ENCODE data around the gene GPX2. TPM values are rescaled to one million over a fixed set of nuclear protein-coding genes. Genes with fewer than 3 reads are reported as not detected.

The GPX2 gene
- total RNA-seq, 1 donor from 2014 or later: not detected

- DNase-seq (ENCODE audit: low spot score): no peak
- intact Hi-C loops (cut with DNase I): no loop called here
Observed at GRCh38 chr14:64965356-64966000, 22.9 kb upstream of the GPX2 start.

- no peak for DNase-seq (ENCODE audit: low spot score)
- intact Hi-C loops (cut with DNase I): no loop called here
Observed at GRCh38 chr14:64963611-64964010, 21.1 kb upstream of the GPX2 start.

GRCh38 chr14:64960762-64961276 is 18.3 kb upstream of the GPX2 start:
- no peak for DNase-seq (ENCODE audit: low spot score)

GRCh38 chr14:64958743-64959142 is 16.2 kb upstream of the GPX2 start:
- intact Hi-C loops (cut with DNase I): no loop called here
- no peak for DNase-seq (ENCODE audit: low spot score)

More at GRCh38 chr14:64960762-64961276, 18.3 kb upstream of the GPX2 start:
- intact Hi-C loops (cut with DNase I): no loop called here

GRCh38 chr14:64958201-64958600 is 15.7 kb upstream of the GPX2 start:
- intact Hi-C loops (cut with DNase I): no loop called here
- peak; percentile 22 for DNase-seq (ENCODE audit: low spot score)

GRCh38 chr14:64956697-64957406 is 14.3 kb upstream of the GPX2 start:
- peak; percentile 19 for DNase-seq (ENCODE audit: low spot score)
- intact Hi-C loops (cut with DNase I): no loop called here

GRCh38 chr14:64955297-64955696 is 12.8 kb upstream of the GPX2 start:
- peak; percentile 66 for DNase-seq (ENCODE audit: low spot score)
- intact Hi-C loops (cut with DNase I): no loop called here

- peak; percentile 44 for DNase-seq (ENCODE audit: low spot score)
- intact Hi-C loops (cut with DNase I): no loop called here
Observed at GRCh38 chr14:64954491-64955240, 12.1 kb upstream of the GPX2 start.

- intact Hi-C loops (cut with DNase I): no loop called here
Observed at GRCh38 chr14:64953661-64954060, 11.1 kb upstream of the GPX2 start.

GRCh38 chr14:64953310-64953654 is 10.7 kb upstream of the GPX2 start:
- intact Hi-C loops (cut with DNase I): no loop called here
- peak; percentile 70 for DNase-seq (ENCODE audit: low spot score)

More at GRCh38 chr14:64953661-64954060, 11.1 kb upstream of the GPX2 start:
- DNase-seq (ENCODE audit: low spot score): peak; percentile 53

- DNase-seq (ENCODE audit: low spot score): peak; percentile 54
- intact Hi-C loops (cut with DNase I): no loop called here
Observed at GRCh38 chr14:64952598-64953309, 10.2 kb upstream of the GPX2 start.

GRCh38 chr14:64951724-64952123 is 9.2 kb upstream of the GPX2 start:
- intact Hi-C loops (cut with DNase I): no loop called here
- DNase-seq (ENCODE audit: low spot score): peak; percentile 70

GRCh38 chr14:64951291-64951690 is 8.7 kb upstream of the GPX2 start:
- intact Hi-C loops (cut with DNase I): no loop called here
- no peak for DNase-seq (ENCODE audit: low spot score)

GRCh38 chr14:64950889-64951288 is 8.3 kb upstream of the GPX2 start:
- intact Hi-C loops (cut with DNase I): no loop called here
- peak; percentile 88 for DNase-seq (ENCODE audit: low spot score)

- peak; percentile 54 for DNase-seq (ENCODE audit: low spot score)
- intact Hi-C loops (cut with DNase I): no loop called here
Observed at GRCh38 chr14:64948612-64949210, 6.2 kb upstream of the GPX2 start.

- DNase-seq (ENCODE audit: low spot score): peak; percentile 84
Observed at GRCh38 chr14:64947710-64948611, 5.4 kb upstream of the GPX2 start.

GRCh38 chr14:64946310-64947045 is 3.9 kb upstream of the GPX2 start:
- intact Hi-C loops (cut with DNase I): no loop called here
- DNase-seq (ENCODE audit: low spot score): peak; percentile 57

More at GRCh38 chr14:64947710-64948611, 5.4 kb upstream of the GPX2 start:
- intact Hi-C loops (cut with DNase I): no loop called here
